Pulmonary artery endothelial cell (primary cell): ENCODE measurements around the gene PPP1R14B. TPM values are rescaled to one million over a fixed set of nuclear protein-coding genes. Genes with fewer than 3 reads are reported as not detected.

Source experiments
- DNase-seq: peaks from one replicate; pipeline ENCODE4 v3.0.0-alpha.2; 2011; ENCODE audit warnings: low read depth, low spot score
- total RNA-seq: library from RNA; depleted of rRNA; stranded (reverse); fragments of >200 nt; gene quantifications from 2 replicates; pipeline ENCODE4 v1.2.3, GENCODE V29; 2014

Gene PPP1R14B
- total RNA-seq, 1 donor from 2014 or later: 327 TPM

DNA sequence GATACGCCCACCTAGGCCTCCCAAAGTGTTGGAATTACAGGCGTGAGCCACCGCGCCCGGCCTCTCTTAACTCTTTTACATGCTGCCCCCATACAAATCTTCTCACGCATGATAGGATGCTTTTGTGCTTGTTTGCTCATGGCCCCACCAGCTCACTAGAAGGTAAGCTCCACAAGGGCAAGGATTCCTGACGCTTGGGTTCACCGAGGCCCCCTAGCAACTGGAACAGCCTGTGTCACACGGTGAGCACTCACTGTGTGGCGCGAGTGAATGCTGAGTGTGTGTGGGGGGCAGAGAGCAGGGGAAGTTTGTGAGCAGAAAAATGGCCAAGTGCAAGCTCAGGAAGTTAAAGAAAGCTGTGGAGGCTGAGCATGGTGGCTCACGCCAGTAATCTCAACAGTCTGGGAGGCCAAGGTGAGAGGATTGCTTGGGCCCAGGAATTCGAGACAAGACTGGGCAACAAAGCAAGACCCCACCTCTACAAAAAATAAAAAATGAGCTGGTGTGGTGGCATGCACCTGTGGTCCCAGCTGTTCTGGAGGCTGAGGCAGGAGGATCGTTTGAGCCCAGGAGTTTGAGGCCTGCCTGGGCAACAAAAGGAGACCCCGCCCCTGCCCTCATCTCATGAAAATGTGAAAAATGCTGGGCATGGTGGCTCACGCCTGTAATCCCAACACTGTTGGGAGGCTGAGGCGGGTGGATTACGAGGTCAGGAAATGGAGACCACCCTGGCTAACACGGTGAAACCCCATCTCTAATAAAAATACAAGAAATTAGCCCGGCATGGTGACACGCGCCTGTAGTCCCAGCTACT, 35.4 kb upstream of the PPP1R14B start:
- DNase-seq: no peak

DNA sequence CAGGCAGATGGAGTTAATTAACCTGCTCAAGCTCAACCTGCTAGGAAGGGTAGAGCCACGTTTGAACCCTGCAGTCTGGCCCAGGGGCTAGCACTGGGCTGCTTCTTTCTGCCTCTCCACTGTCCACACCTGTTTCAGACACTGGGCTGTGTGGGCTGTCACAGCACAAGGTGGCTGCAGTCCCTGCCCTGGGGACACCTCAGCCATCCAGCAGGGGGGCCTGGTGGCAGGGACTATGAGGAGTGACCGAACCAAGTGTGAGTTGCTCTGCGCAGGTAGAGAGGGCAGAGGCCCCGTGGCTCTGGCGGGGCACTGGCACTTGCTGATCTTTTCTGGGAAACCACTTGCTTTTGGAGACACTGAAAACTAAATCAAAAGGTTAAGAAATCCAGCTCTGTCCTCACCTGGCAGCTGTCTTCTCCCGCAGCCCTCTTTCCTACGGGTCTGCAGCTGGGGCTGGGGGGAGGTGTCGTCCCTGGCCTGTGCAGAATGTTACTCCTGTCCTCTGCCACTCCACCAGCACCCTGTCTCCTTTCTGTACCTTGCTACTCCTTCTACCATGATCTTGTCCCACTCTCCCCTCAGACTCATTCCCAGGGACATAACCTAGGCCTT, 31.9 kb upstream of the PPP1R14B start:
- no peak for DNase-seq

DNA sequence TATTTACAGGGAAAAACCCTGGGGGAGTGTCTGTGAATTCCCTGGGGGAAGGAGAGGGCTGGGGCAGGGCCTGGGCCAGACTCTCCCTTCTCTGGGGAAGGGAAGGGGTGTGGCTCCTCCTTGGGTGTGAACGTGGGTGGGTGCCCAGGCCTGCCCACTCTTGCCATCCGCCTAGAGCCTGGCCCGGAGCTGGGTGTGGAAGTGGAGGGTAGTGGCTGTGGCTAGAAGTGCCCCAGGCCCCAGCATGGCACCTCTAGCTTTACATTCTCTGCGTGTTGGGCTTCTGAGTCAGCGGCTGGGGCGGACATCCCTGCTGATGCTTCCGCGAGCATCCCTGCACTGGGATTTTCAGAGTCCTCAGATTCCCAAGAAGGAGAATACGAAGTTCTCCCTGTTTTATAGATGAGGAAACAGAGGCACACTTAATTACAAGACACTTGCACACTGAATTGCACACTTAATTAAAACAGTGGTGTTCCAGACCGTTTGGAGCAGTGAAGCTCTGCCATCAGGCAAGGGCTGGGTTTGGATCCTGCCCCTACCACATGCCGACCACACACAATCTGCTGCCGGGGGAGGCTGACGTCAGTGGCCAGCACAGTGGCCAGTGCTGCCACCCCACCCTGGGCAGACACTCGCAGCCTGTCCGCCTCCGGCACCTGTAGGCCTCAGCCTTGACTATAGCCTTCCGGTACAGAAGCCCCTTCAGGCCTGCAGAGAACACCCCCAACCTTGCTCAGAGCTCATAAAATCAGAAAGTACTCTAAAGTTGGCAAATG, 30.1 kb upstream of the PPP1R14B start:
- DNase-seq: no peak

DNA sequence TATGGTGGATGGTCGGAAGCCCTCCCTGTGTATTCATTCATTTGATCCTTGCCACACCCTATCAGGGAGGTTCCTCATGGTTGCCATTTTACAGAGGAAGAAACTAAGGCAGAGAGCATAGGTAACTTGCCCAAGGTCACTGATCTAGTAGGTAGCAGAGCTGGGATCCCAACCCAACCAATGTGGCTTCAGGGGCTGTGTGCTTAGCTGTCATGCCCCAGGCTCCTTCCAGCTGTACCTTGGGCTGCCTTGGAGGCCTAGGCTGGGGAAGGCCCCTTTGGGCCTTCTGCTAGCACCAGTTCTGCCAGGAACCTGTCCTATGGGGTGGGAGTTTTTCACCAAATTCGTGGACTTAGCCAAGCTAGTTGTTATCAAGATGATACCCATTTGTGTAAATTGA, 29.1 kb upstream of the PPP1R14B start:
- DNase-seq: no peak

DNA sequence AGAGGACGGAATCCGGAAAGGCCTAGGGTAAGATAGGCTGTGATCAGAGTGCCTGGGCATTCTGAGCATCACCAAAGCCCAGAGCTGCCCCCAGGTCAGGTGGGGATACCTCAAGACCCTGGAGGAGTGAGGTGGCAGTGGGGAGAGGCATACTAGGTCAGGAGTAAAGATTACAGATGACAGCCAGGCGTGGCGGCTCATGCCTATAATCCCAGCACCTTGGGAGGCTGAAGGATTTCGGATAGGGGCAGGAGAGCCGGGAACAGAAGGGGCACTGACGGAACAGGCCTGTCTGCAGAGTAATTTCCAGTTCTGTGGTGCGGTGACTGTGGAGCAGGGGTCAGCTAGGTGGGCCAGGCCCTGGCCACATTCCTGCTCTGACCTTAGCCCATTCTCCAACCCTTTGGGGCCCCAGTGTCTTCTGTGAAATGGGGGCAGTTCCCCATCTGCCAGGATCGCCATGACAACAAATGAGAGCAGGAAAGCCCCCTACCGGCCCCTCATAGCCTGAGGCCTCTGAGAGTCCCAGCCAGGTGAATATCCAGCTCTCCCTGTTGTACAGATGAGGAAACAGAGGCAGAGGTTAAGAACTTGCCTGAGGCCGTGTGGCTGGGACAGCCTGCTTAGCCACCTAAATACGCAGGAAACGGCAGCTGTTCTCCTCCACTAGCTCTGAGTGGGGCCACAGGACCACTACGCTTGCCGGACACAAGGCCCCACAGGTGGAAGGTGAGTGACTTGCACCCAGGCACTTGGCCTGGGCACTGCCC, 28.5 kb upstream of the PPP1R14B start:
- DNase-seq: no peak

DNA sequence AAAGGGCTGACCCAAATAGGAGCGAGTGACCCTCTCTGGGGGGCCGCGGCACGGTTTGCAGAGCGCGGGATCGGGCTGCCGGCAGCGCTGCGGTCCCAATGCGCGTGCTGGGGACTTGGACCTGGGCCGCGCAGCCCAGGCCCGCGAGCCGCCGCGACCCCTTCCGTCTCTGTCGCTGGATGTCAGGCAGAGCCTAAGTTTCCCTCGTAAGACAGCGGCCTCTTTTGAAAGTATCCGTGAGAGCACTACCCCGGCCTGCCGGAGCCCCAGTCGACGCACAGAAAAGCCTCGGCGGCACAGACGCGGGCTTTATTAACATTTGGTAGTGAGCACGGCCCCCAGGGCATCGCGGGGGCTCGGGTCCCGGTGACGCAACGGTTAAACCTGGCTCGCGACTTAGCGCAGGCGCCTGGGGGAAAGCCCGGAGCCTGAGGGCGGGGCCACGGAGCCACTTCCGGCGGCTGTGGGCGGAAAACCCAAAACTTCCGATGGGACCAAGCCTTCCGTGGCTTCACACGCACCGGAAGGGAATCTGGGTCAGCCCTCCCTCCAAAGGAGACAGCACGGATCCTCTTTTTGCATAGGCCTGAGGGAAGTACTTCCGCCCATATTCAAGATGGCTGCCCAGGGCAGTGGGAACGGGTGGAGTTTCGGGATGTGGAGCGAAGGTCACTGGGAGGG, 22.9 kb upstream of the PPP1R14B start:
- DNase-seq: peak; percentile 99

DNA sequence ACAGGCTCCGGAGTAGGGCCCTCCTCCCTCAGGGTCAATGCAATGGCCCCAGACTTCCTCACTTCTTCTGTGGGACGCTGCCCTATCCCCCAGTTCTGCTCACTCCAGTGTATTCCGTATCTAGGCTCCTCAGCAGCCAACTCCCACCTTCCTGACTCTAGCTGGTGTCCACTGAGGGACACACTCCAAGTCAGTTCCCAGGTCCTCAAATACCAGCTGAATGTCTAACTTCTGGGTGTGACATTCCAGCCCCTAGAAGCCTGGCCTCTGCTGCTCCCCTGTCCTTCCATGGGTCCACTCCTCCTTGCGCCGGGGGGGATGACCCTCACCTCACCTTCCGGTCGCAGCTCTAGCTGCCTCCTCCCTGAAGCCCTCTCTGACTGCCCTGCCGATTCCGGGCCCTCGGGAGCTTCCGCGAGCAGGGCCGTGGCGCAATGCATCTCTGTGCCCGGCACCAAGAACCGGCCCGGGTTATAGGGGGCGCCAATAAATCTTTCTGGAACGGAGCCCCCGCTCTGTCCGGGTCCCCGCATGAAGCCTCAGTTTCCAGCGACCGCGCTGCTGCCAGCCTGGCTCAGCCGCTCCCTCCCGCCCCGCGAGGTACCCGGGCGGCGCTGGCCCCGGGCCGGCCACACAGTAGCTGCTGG, 22.3 kb upstream of the PPP1R14B start:
- DNase-seq: no peak

DNA sequence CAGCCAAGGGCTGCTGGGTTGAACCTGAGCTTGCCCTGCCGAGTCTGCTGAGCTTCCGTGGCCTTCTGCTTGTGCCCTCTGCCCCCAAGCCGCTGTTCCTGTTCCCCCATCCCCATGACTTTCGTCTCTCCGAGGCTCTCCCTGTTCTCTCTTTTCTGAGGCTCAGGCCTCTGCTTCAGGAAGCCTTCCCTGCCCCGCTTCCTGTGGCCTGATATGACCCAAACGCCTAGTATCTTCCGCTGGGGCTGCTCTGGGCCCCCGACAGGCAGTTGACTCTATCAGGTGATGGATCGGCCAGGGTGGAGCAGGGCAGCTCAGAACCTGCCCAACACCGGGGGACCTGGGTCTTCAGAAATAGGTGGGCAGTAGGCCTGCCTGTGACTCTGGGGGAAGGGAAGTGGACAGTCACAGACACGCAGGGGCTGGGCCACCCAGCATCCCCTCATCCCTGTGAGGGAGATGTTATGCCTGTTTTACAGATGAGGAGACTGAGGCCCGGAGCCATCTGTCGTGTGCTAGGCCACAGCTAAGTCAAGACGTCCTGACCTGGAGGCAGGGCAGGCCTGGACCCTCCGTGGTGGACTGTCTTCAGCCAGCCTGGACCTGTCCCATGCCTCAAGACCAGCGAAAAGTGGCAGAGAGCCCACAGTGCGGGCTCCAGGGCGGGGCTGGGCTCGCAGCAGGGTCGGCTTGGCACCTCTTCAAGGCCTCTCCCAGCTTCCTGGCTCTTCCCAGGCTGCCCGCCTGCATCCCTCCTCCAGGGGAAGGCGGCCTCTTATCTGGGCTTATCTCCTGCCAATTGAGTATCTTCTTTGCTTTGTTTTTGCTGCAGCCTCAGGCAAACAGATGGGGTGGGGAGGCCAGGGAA, 21.5 kb upstream of the PPP1R14B start:
- DNase-seq: peak; percentile 48

DNA sequence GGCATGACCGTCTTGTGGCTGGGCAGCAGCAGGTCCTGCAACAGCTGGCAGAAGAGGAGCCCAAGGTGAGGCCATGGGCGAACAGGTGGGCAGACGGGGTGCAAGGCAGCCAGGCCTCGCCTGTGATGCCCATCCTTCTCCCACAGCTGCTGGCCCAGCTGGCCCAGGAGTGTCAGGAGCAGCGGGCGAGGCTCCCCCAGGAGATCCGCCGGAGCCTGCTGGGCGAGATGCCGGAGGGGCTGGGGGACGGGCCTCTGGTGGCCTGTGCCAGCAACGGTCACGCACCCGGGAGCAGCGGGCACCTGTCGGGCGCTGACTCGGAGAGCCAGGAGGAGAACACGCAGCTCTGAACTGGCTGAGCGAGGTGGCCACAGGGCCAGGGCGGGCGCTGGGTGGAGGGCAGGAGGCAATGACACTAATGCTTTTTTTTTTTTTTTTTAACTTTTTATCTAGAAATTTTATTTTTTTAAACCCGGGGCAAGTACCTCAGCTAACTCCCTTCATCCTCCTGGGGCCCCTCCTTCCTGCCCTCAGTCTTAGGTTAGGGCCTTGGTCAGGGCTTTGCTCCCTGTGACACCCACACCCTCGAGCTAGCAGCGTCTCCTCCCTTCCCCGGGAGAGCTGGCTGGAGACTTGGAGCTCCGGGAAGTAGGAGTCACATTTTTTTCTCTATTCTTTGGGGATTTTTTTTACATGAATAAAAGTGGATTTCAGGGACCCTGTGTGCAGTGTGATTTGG, 20.6 kb upstream of the PPP1R14B start:
- DNase-seq: no peak

DNA sequence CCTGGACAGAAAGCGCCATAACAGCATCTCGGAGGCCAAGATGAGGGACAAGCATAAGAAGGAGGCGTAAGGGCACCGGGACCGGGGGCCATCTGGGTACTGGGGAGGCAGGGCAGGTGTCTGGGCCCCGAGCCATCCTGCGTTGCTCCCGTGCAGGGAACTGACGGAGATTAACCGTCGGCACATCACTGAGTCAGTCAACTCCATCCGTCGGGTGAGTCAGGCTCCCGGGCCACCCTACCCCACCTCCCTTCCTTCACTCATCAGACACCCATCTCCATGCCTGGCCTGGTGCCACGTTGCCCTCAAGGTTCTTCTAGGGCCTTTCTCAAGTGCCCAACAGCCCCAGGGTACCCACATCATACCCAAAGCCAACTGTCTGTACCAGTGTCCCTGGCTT, 19.6 kb upstream of the PPP1R14B start:
- DNase-seq: no peak

DNA sequence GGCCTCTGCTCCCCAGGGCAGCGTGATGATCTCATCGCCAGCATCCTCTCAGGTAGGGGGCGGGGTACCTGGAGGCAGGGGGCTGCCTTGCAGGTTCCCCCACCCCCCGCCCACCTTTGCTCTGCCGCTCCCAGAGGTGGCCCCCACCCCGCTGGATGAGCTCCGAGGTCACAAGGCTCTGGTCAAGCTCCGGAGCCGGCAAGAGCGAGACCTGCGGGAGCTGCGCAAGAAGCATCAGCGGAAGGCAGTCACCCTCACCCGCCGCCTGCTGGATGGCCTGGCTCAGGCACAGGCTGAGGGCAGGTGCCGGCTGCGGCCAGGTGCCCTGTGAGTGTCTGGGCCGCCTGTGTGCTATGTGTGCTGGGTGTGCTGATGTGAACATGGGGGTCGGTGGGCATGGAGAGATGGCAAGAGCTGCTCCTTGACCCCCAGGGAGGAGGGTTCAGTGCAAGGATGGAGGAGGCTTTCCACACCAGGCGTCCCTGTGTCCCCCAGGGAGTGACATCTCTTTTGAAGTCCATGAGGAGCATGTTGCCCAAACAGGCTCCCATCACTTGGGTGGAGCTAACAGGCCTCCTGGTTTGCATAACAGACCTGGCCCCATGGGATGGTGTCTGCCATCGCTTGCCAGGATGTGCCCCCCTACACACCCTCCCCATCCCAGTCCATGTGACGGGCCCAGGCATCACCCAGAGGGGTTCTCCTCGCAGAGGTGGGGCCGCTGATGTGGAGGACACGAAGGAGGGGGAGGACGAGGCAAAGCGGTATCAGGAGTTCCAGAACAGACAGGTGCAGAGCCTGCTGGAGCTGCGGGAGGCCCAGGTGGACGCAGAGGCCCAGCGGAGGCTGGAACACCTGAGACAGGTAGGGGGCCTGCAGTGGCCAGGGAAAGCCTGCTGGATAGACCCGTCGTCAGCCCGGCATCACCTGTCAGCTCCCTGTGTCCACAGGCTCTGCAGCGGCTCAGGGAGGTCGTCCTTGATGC, 18.7 kb upstream of the PPP1R14B start:
- DNase-seq: no peak

DNA sequence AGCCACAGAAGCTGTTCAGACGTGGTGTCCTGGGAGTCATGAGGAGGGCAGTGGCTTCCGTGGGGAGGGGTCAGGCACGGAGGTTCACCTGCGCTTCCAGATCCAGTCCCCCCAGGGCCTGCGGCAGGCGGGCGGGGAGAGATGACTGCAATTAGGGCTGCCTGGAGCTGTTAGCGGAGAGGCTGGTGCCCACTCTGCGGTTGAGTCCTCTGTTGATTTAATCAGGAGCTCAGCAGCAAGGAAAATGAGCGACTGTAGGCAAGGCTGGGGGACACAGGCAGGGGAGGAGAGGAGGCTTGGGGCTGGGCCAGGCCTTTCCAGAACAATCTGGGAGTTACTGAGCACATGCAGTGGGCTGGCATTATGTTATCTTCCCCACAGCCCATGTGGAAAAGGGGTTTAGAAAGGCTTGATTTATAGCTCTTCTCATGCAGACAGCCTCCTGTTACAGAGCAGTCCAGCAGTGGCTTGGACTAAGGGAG, 17.7 kb upstream of the PPP1R14B start:
- DNase-seq: no peak

DNA sequence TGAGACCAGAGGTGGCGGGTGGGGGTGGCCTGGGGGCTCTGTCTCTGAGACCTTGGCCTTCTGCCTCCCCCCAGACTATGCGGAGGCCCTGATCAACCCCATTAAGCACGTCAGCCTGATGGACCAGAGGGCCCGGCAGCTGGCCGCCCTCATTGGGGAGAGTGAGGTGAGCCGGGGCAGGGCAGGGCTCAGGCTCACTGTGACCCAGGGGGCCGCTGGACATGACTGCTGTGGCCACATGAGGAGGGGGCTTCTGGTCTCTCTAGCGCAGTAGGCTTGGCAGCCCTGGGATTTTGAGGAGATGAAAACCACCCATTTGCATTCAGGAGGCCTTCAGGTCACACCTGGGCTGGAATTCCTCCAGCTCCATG, 17.2 kb upstream of the PPP1R14B start:
- no peak for DNase-seq

DNA sequence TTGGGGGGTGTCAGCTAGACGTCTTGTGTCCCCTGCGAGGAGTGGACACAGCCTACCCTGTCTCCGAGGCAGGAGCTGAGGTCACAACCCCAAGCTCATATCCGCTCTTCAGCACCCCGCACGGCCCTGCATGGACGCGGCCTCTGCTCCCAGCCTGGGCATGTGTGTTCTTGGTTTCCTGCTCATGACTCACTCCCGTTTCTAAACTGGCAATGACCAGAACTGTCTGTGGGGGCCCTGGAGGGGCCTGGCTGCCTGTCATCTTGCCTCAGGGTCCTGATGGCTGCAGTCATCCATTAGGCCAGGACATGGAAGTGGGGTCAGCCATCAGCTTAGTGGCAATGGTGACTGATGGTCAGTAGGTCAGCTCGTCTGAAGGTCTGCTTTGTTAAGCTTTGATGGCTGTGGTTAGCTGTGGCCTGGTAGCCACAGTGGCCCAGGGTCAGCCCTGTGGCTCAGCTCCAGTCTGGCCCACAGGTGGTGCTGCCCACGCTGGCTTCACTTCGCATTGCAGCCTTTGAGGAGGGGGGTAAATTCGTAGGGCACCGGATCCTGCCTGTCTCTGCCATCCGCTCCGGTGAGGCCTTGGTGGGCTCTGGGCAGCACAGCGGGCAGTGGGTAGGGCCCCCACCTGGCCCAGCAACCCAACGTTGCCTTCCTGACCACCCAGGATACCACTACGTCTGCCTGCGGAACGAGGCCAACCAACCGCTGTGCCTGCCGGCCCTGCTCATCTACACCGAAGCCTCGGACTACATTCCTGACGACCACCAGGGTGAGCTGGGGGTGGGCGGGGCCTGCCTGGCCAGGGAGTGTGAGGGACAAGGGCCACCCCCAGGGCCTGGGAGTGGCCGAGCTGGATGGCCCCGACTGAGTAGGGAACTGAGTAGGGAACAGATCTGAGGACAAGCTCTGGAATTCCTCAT, 16.5 kb upstream of the PPP1R14B start:
- DNase-seq: peak; percentile 58

DNA sequence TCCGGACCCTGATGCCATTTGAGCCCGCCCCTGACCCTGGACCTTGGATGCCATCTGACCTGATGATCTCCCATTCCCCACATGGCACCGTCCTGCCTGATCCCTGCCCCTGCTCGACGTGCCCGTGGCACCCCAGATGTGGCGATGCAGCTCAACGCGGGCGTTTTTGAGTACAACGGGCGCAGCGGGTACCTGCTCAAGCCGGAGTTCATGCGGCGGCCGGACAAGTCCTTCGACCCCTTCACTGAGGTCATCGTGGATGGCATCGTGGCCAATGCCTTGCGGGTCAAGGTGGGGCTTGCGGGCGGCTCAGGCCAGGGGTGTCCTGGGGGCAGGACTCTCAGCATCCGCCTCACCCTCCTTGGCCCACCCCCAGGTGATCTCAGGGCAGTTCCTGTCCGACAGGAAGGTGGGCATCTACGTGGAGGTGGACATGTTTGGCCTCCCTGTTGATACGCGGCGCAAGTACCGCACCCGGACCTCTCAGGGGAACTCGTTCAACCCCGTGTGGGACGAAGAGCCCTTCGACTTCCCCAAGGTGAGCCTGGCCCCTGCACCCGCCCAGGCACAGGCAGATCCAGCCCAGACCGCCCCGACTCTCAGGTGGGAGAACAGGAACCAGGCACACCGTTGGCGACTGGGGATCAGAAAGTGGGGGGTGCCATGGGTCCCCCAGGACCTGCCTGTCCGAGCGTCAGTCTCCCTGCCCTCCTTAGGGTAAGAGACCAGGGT, 15.7 kb upstream of the PPP1R14B start:
- no peak for DNase-seq
